Cardiac muscle cell (in vitro differentiated cells and primary cell): Measurements from ENCODE around the gene SLC35F6. TPM values are rescaled to one million over a fixed set of nuclear protein-coding genes. Genes with fewer than 3 reads are reported as not detected.

Source experiments
- DNase-seq, 2 donors: peaks; one replicate each; pipeline versions ENCODE4 v3.0.0 to v3.0.0-alpha.2; 2010 to 2017; ENCODE audit warnings: low read depth in 1 of 2, low spot score in 1 of 2
- H3K27ac ChIP-seq: fragments of 200-600 bp; sonication (generic); 2 replicates; pipeline ENCODE4 v1.5.1; 2016
- H3K27me3 ChIP-seq: fragments of 200-600 bp; sonication (generic); 2 replicates; pipeline ENCODE4 v1.6.0; 2016; ENCODE audit warnings: control low read depth
- H3K36me3 ChIP-seq: fragments of 200-600 bp; sonication (generic); 2 replicates; pipeline ENCODE4 v1.5.1; 2016; ENCODE audit warnings: control low read depth
- H3K4me1 ChIP-seq: fragments of 200-600 bp; sonication (generic); 2 replicates; pipeline ENCODE4 v1.8.1; 2017; ENCODE audit warnings: low read depth, mild to moderate bottlenecking, mixed run types
- H3K4me3 ChIP-seq: fragments of 200-600 bp; sonication (generic); 2 replicates; pipeline ENCODE4 v1.5.1; 2016; ENCODE audit warnings: mild to moderate bottlenecking
- H3K9me3 ChIP-seq: fragments of 200-600 bp; sonication (generic); 2 replicates; pipeline ENCODE4 v1.5.1; 2017; ENCODE audit warnings: low read depth, mild to moderate bottlenecking, control low read depth
- polyA plus RNA-seq: library from polyadenylated mRNA; unstranded; fragments of >200 nt; fragmentation: Nextera tagmentation; extraction: Ambion mirVana; gene quantifications from 2 replicates; pipeline ENCODE4 v1.2.1, GENCODE V29; 2016
- total RNA-seq: library from RNA; depleted of rRNA; stranded (reverse); fragments of >200 nt; gene quantifications from 2 replicates; pipeline ENCODE4 v1.2.3, GENCODE V29; 2016
- TF ChIP-seq, protein P1 (sequence below): IDR thresholded peaks from 2 replicates; pipeline ENCODE4 v1.5.1; 2012; ENCODE audit warnings: low read depth, mild to moderate bottlenecking, low read length

Gene SLC35F6
- total and polyA plus RNA-seq, 2 experiments from 2014 or later, result 7.2 to 11.2 TPM

DNA sequence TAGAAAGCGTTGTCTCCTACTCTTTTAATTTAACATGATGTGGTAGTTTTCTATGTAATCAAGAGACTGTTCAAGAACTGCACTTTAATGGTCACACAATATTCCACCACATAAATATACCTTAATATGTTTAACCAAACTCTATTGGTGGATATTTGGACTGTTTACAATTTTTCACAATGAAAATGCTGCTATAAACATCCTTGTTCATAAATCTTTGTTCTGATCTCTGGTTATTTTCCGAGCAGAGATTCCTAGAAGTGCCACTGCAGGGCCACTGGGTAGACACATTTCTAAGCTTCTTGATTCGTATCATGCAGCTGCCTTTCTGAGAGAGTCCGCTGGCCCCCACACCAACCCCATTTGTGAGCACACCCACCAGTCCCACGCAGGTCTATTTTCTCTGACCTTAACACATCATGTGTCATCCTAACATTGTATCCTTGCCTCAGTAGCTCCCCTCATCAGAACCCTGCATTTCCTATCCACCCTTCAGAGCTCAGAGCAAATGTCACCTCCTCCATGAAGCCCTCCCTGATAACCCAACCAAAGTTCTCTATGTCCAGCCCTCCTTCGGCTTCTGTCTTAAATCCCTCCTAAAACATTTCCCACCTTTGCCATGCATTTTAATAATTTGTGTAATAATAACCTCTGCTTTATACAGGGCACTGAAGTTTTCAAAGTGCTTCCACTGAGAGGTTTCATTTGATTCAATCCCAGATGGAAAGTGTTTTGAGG, 45.0 kb upstream of the SLC35F6 start:
- Histone ChIP-seq H3K9me3 (no peaks in the 10 kb centered on the region), H3K4me3 (no peak overlapping the region), H3K4me1 (peaks cover 11% of the 10 kb centered on the region), H3K36me3 (no peaks in the 10 kb centered on the region), H3K27me3 (no peaks in the 10 kb centered on the region), H3K27ac (no peak overlapping the region)
- no peak for DNase-seq
- TF ChIP-seq, protein P1, sequence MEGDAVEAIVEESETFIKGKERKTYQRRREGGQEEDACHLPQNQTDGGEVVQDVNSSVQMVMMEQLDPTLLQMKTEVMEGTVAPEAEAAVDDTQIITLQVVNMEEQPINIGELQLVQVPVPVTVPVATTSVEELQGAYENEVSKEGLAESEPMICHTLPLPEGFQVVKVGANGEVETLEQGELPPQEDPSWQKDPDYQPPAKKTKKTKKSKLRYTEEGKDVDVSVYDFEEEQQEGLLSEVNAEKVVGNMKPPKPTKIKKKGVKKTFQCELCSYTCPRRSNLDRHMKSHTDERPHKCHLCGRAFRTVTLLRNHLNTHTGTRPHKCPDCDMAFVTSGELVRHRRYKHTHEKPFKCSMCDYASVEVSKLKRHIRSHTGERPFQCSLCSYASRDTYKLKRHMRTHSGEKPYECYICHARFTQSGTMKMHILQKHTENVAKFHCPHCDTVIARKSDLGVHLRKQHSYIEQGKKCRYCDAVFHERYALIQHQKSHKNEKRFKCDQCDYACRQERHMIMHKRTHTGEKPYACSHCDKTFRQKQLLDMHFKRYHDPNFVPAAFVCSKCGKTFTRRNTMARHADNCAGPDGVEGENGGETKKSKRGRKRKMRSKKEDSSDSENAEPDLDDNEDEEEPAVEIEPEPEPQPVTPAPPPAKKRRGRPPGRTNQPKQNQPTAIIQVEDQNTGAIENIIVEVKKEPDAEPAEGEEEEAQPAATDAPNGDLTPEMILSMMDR, result no peak

DNA sequence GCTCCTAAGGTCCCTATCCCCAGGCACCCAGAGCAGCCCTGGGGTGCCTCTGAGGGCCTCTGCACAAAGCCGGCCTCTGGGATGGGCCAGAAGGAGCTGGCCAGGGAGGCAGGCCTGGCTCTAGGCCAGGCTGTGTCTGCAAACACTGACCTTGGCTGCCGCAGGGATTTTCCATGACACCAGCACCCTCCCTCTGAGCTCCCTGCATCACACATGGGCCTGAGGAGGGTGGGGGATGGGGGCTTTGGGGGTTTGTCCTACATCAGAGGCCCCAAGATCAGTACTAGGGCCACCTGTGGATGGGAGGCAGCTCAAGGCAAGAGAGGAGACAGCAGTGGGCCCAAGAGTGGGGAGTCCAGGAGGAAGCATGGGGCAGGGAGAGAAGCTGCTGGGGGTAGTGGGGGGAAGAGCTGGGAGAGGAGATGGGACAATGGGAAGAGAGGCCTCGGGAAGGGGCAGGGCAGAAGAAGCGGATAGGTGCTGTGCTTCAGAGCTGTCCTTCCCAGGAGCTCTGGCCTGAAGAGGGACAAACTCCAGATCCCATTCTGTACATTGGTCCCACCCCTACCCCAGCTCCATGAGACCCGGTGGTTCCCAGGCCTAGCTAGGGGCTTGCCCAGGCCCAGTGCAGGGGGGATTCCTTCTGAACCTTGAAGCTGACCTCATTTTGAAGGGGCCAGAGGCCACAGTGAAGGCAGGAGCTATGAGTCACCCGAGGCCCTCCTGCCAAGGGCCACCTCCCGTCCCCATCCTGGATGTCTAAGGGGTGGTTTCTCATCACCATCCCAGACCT, 43.6 kb upstream of the SLC35F6 start:
- Histone ChIP-seq H3K4me1 (peaks cover 11% of the 10 kb centered on the region), H3K27ac (peak overlapping the region; percentile 49), H3K4me3 (no peak overlapping the region), H3K9me3 (no peaks in the 10 kb centered on the region), H3K36me3 (no peaks in the 10 kb centered on the region), H3K27me3 (no peaks in the 10 kb centered on the region)
- TF ChIP-seq, protein P1, result no peak
- DNase-seq, result peak; percentile 83 to 97

DNA sequence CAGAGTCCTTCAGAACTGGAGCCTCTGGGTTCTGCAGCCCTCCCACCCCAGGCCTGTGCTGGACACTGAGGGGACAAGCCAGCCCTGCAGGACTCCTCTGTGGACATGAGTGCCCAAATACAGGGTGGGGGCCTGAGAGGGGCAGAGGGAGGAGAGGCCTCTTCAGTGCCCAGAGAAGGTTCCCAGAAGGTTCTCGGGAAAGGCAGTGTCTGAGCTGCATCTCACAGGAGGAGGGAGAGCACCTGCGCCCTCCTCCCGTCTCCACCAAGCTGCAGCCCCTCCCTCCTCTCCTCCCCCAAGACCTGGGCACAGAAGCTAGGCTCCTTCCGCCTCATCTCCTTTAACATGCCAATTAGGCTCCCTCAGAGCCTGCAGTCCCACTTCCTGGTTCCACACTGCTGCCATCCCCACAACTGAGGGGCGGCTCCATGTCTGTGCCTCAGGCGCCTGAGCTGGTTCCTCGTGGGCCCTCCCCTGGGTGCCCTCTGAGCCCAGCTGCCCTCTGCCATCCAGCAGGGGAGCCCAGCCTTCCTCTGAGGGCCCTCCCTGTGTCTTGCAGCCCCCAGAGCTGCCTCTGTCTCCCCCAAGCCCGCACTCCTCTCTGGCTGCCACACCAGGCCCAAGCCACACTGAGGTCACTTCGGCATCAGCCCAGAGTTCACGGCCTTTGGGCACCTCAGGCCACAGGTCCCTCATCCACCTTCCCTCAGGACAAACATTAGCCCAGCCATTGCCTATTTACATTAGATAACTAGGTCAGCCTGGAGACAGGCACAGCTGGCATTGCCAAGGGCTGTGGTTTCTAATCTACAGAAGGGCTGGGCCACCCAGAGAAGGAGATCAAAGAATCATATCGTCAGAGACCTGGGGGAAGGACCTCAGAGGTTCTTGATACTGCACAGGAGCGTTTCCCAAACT, 42.7 kb upstream of the SLC35F6 start:
- H3K27me3 ChIP-seq, result no peaks in the 10 kb centered on the region
- no peaks in the 10 kb centered on the region for H3K9me3 ChIP-seq
- no peaks in the 10 kb centered on the region for H3K36me3 ChIP-seq
- TF ChIP-seq, protein P1, result no peak
- DNase-seq, result peak in 1 of 2 donors; percentile 24
- no peak overlapping the region for H3K4me3 ChIP-seq
- H3K4me1 ChIP-seq, result peaks cover 11% of the 10 kb centered on the region
- peak overlapping the region; percentile 49 for H3K27ac ChIP-seq

- no peak for DNase-seq
- Histone ChIP-seq H3K36me3 (no peaks in the 10 kb centered on the region), H3K4me1 (peaks cover 11% of the 10 kb centered on the region), H3K27ac (no peak overlapping the region), H3K9me3 (no peaks in the 10 kb centered on the region), H3K27me3 (no peaks in the 10 kb centered on the region), H3K4me3 (no peak overlapping the region)
- TF ChIP-seq, protein P1, result no peak
Observed at GRCh38 chr2:26722328-26722727, 41.8 kb upstream of the SLC35F6 start.

DNA sequence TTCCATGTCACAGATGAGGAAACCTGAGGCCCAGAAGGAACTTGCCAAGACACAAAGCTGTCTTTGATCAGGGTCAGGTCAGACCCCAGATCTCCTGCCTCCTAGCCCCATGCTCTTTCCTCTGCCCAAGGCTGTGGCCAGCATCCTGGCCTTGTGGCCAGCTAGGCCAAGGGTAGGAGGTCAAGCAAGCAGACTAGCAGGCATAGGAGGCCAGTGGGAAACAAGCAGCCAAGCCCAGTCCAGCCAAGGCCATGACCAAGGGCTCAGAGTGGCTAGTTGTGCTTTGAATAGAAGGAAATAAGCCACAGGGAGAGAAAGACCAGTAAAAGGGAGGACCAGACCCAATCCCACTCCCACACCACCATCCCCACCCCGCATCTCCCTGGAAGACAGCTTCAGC, 41.2 kb upstream of the SLC35F6 start:
- TF ChIP-seq, protein P1, result no peak
- peaks cover 11% of the 10 kb centered on the region for H3K4me1 ChIP-seq
- H3K4me3 ChIP-seq, result no peak overlapping the region
- H3K27me3 ChIP-seq, result no peaks in the 10 kb centered on the region
- DNase-seq, result no peak
- no peaks in the 10 kb centered on the region for H3K9me3 ChIP-seq
- H3K36me3 ChIP-seq, result no peaks in the 10 kb centered on the region
- peak overlapping the region; percentile 18 for H3K27ac ChIP-seq
